Ovary (tissue), 9 donors: ENCODE results near the gene MED13. TPM values are rescaled to one million over a fixed set of nuclear protein-coding genes. Genes with fewer than 3 reads are reported as not detected.

ENCODE experiments used
- DNase-seq, 5 donors: peaks; one replicate each; pipeline ENCODE4 v3.0.0-alpha.2; 2019 to 2020
- H3K27ac ChIP-seq, 2 donors: fragments of 200-600 bp; one replicate each; pipeline versions ENCODE4 v1.5.1 to v1.8.0; 2019 to 2022
- H3K27me3 ChIP-seq: fragments of 200-600 bp; one replicate; pipeline ENCODE4 v1.8.0; 2022
- H3K36me3 ChIP-seq: fragments of 200-600 bp; sonication (generic); one replicate; pipeline ENCODE4 v1.5.1; 2019
- H3K4me1 ChIP-seq: one replicate; pipeline ENCODE4 v1.8.1; 2013; ENCODE audit warnings: mild to moderate bottlenecking, moderate library complexity; ENCODE audit not compliant: insufficient read depth
- H3K4me3 ChIP-seq: fragments of 200-600 bp; sonication (generic); one replicate; pipeline ENCODE4 v1.5.1; 2017
- H3K9me3 ChIP-seq, 2 donors: fragments of 200-600 bp in 1 of 2; sonication (generic) in 1 of 2; one replicate each; pipeline versions ENCODE4 v1.5.1 to v1.8.1; 2013 to 2019; ENCODE audit warnings: mild to moderate bottlenecking in 1 of 2, moderate library complexity in 1 of 2
- CTCF ChIP-seq, 3 donors: fragments of 450-650 bp in 2 of 3; fragments of 200-600 bp in 1 of 3; IDR thresholded peaks; one replicate each; pipeline versions ENCODE4 v1.5.1 to v1.8.0; 2016 to 2022; ENCODE audit warnings: antibody characterized with exemption in 3 of 3, mild to moderate bottlenecking in 1 of 3
- EP300 ChIP-seq: sonication (generic); formaldehyde crosslinking; IDR thresholded peaks from one replicate; pipeline ENCODE4 v1.6.1; 2017; ENCODE audit warnings: antibody characterized with exemption
- POLR2A ChIP-seq: fragments of 450-650 bp; IDR thresholded peaks from one replicate; pipeline ENCODE4 v1.6.1; 2017; ENCODE audit warnings: antibody characterized with exemption, mild to moderate bottlenecking, moderate library complexity
- WGBS, 3 donors: extraction: QIAGEN DNeasy Blood & Tissue Kit in 1 of 3; methylation state at CpG; one replicate each; pipeline versions ENCODE4 v1.1.5 to v1.1.7; 2013 to 2017; 5-methylcytosine and 5-hydroxymethylcytosine counted together
- intact Hi-C, 4 donors: fragments of 100-400 bp; cut with DNase I; formaldehyde crosslinking; loops; one replicate each; pipeline versions ENCODE4 v1.11.0 to v1.15.1; 2022 to 2023
- polyA plus RNA-seq, 2 donors: library from polyadenylated mRNA; stranded (reverse); fragments of 200-250 nt in 1 of 2; fragments of 350-450 nt in 1 of 2; fragmentation: Illumina TruSeq in 1 of 2; extraction: RNeasy Lipid Tissue Mini Kit (QIAGEN cat#74804) in 1 of 2; gene quantifications; one replicate each; pipeline ENCODE4 v1.2.3, GENCODE V29; 2013 to 2014
- total RNA-seq, 7 donors: library from RNA; depleted of rRNA in 2 of 7; stranded (reverse); fragments of >200 nt in 2 of 7; fragmentation: NEBNext Ultra II Directional in 3 of 7; extraction: Animal tissue kit (Norgen Biotek cat#: 25700) in 3 of 7; gene quantifications; one replicate each; pipeline versions ENCODE4 v1.1.0 to v1.2.4, GENCODE V29; 2016 to 2023
- donor health status: DM: no; HTN: no; CAD: no; lungs with moderate emphysema.
- donor health status: DM: no; HTN: no; CAD: no.
- donor health status: Bipolar disorder and iron deficiency.
- donor health status: DM: yes; HTN: yes; CAD: no.
- donor health status: DM: no; HTN: no; CAD: no.
- donor health status: DM: yes; HTN: yes; CAD: no.

MED13 gene
- total and polyA plus RNA-seq, 9 donors = 10.4 to 85.1 (median 55.8) TPM

- H3K4me3 ChIP-seq = no peak overlapping the region
- no peaks in the 10 kb centered on the region for H3K4me1 ChIP-seq
- 83 to 87% (median 85%) methylated on average over 4 of the region's 4 CpGs for WGBS, 3 donors
- no peaks in the 10 kb centered on the region for H3K27me3 ChIP-seq
- intact Hi-C loops = no loop called here
- no peak for DNase-seq
- H3K9me3 ChIP-seq = no peaks in the 10 kb centered on the region
- TF ChIP-seq POLR2A (no peak), CTCF (IDR thresholded peaks at IDR 0.05) (no peak), EP300 (no peak)
- H3K27ac ChIP-seq = no peak overlapping the region
- H3K36me3 ChIP-seq = no peaks in the 10 kb centered on the region
These were observed 33.6 kb upstream of the MED13 start for GRCh38 chr17:62098623-62099231.

GRCh38 chr17:62096401-62096670 lies 31.3 kb upstream of the MED13 start:
- H3K9me3 ChIP-seq = no peaks in the 10 kb centered on the region
- no peak for TF ChIP-seq POLR2A
- no peak for TF ChIP-seq EP300
- TF ChIP-seq CTCF (IDR thresholded peaks at IDR 0.05) = no peak
- H3K36me3 ChIP-seq = no peaks in the 10 kb centered on the region
- intact Hi-C loops = no loop called here
- H3K4me1 ChIP-seq = no peaks in the 10 kb centered on the region
- WGBS, 3 donors = 89 to 94% (median 93%) methylated on average over 3 of the region's 3 CpGs
- H3K27ac ChIP-seq = no peak overlapping the region
- no peaks in the 10 kb centered on the region for H3K27me3 ChIP-seq
- no peak for DNase-seq
- no peak overlapping the region for H3K4me3 ChIP-seq

- intact Hi-C loops = no loop called here
- Histone ChIP-seq H3K36me3 (no peaks in the 10 kb centered on the region), H3K4me1 (no peaks in the 10 kb centered on the region), H3K27ac (no peak overlapping the region), H3K9me3 (no peaks in the 10 kb centered on the region), H3K27me3 (no peaks in the 10 kb centered on the region), H3K4me3 (no peak overlapping the region)
- TF ChIP-seq EP300 = no peak
- no peak for TF ChIP-seq POLR2A
- TF ChIP-seq CTCF (IDR thresholded peaks at IDR 0.05) = no peak
- WGBS, 3 donors = 21 to 49% (median 41%) methylated on average over 2 of the region's 2 CpGs
- DNase-seq = no peak
These were observed 29.1 kb upstream of the MED13 start for GRCh38 chr17:62094175-62094574.

- intact Hi-C loops = no loop called here
- no peaks in the 10 kb centered on the region for H3K9me3 ChIP-seq
- no peak for TF ChIP-seq CTCF (IDR thresholded peaks at IDR 0.05)
- TF ChIP-seq EP300 = no peak
- no peak for TF ChIP-seq POLR2A
- WGBS, 3 donors = 56 to 73% (median 65%) methylated on average over 7 of the region's 7 CpGs
- no peak overlapping the region for H3K4me3 ChIP-seq
- H3K27me3 ChIP-seq = no peaks in the 10 kb centered on the region
- no peak overlapping the region for H3K27ac ChIP-seq
- no peaks in the 10 kb centered on the region for H3K4me1 ChIP-seq
- no peak for DNase-seq
- no peaks in the 10 kb centered on the region for H3K36me3 ChIP-seq
These were observed 28.4 kb upstream of the MED13 start for GRCh38 chr17:62093188-62094155.
